HFF-Myc (cell line): ENCODE measurements around the gene HS3ST6.
"Not testable (repeated sequence)": the region's sequence is repeated elsewhere in the genome, so short reads cannot be mapped to it uniquely, and the experiment has no call there.

Source experiments
- DNase-seq: peaks from one replicate; pipeline ENCODE4 v3.0.0-alpha.2; 2011; ENCODE audit warnings: low read depth; ENCODE audit errors: extremely low read depth
- H3K4me3 ChIP-seq: replicated peaks from 2 replicates; pipeline ENCODE4 v1.5.1; 2011; ENCODE audit warnings: low read depth, mild to moderate bottlenecking, control low read depth, low read length
- TF ChIP-seq, protein P1 (sequence below): IDR thresholded peaks from 2 replicates; pipeline ENCODE4 v1.5.1; 2012; ENCODE audit warnings: mild to moderate bottlenecking, low read depth, low read length, control low read depth; ENCODE audit errors: missing control alignments

The HS3ST6 gene

DNA sequence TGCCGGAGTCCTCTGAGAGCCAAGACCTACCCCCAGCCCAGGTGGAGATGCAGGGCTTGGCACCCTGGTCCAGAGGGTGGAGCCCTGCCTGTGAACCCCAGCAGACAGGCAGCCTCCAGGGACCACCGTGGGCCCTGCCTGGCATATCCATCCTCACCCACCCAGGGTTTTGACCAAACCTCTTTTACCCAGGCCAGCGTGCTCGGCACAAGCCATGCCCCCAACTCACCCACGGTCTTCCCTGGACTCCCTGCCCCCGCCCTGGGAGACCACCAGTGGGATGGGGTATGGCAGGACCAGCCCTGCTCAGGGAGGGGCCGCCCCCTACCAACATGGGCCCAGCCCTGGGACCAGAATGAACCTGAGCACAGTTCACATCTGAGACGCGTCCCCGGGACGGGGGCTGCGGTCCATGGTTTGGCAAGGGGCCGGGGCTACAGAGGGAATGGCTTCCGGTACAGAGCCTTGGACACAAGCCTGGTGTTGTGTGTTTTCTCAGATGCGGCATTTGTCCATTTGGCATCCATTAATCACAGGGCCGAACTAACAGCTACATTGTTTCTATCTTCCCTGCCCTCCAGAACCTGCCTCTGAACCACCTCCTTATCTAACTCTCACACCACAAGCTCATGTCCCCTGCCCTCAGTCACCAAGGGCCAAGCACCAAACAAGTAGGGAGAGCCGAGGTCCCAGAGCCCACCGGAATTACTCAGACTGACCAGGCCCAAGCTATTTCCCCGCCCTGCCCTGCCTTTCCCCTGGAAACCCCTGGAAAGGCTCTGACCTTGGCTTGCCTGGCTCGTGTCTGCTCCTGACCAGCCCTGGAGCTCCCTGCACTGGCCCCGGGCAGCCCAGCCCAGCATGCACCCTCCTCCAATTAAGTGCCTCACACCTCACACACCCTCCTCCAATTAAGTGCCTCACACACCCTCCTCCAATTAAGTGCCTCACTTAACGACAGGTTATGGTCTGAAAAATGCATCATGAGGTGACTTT lies 14.1 kb downstream of the HS3ST6 start:
- no peak for DNase-seq
- TF ChIP-seq, protein P1, sequence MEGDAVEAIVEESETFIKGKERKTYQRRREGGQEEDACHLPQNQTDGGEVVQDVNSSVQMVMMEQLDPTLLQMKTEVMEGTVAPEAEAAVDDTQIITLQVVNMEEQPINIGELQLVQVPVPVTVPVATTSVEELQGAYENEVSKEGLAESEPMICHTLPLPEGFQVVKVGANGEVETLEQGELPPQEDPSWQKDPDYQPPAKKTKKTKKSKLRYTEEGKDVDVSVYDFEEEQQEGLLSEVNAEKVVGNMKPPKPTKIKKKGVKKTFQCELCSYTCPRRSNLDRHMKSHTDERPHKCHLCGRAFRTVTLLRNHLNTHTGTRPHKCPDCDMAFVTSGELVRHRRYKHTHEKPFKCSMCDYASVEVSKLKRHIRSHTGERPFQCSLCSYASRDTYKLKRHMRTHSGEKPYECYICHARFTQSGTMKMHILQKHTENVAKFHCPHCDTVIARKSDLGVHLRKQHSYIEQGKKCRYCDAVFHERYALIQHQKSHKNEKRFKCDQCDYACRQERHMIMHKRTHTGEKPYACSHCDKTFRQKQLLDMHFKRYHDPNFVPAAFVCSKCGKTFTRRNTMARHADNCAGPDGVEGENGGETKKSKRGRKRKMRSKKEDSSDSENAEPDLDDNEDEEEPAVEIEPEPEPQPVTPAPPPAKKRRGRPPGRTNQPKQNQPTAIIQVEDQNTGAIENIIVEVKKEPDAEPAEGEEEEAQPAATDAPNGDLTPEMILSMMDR, result no peak
- H3K4me3 ChIP-seq, result no peak overlapping the region

DNA sequence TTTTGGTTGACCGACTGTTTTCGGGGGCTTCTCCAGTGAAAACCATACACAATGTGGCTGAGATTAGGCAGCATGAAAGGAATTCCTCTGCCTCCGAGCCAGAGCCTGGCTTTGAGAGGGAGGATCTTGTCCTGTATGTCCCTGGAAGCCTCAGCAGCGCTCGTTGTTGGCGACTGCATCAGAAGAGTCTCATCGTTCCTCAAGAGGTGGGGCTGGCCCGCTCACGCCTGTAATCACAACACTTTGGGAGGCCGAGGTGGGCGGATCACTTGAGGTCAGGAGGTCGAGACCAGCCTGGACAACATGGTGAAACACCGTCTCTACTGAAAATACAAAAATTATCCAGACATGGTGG lies 15.0 kb downstream of the HS3ST6 start:
- no peak overlapping the region for H3K4me3 ChIP-seq
- DNase-seq, result no peak
- TF ChIP-seq, protein P1, result no peak

DNA sequence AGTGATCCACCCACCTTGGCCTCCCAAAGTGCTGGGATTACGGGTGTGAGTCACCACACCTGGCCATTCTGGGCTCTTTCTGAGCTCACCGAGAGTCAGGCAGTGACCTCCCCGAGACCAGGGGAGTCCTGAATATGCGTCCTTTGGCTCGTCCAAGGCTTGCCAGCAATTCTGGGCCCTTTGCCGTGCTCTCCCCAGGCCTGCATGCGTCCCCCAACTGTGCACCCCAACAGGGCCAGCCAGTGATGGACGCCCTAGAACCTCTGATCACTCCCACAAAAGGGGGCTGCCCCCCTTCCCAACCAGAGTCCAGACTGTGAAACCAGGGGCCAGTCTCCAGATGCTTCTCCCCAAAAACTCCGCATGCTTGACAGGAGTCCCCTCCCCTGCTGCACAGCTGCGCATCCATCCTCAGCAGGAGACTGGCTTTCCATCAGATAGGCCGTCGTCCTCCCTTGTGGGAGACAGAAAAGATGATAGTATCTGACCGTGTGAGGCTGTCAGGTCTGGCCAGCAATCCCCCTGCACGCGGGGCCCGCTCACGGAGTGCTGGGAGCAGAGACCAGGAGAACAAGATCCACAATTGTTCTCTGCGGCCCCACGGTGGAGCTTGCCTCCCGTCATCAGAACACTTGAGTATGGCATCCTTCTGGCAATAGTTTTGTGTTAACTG lies 15.5 kb downstream of the HS3ST6 start:
- TF ChIP-seq, protein P1, result no peak
- DNase-seq, result no peak
- no peak overlapping the region for H3K4me3 ChIP-seq

DNA sequence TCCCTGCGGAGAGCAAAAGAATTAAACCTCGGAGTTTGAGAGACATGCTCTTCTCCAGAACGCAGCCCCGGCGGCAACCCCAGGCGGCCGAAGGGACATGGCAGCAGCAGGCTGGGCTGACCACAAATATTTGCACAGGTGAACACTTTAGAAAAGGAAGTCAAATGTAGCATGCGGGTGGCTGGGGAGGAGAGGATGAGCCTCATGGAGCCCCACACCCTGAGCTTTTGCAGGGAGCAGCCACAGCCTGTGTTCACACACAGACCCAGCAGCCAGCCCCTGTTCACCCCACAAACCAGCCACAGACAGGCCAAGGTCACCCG lies 17.8 kb downstream of the HS3ST6 start:
- DNase-seq, result no peak
- TF ChIP-seq, protein P1, result no peak
- no peak overlapping the region for H3K4me3 ChIP-seq

DNA sequence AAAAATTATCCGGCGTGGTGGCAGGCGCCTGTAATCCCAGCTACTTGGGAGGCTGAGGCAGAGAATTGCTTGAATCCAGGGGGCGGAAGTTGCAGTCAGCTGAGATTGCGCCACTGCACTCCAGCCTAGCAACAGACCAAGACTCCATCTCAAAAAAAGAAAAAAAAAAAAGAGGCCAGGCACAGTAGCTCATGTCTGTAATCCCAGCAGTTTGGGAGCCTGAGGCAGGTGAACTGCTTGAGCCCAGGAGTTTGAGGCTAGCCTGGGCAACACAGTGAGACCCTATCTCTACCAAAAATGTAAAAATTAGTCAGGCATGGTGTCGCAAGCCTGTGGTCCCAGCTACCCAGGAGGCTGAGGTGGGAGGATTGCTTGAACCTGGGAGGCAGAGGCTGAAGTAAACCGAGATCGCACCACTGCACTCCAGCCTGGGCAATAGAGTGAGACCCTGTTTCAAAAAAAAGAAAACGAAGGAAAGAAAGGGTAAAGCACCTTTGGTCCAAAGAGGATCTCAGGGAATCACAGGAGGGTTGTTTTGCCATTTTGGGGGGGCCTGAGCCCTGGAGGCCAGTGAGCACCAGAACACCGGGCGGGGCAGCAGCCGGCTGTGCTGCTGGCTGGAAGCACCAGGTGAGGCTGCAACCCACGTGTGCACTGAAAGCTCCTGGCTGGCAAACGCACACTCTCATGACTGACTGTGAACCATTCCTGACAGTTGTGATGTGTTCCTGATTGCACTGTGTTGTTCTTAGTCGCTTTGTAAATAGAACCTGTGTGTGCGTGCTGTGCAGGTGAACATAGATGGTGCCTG lies 18.4 kb downstream of the HS3ST6 start:
- TF ChIP-seq, protein P1, result no peak
- H3K4me3 ChIP-seq, result no peak overlapping the region
- DNase-seq, result no peak

DNA sequence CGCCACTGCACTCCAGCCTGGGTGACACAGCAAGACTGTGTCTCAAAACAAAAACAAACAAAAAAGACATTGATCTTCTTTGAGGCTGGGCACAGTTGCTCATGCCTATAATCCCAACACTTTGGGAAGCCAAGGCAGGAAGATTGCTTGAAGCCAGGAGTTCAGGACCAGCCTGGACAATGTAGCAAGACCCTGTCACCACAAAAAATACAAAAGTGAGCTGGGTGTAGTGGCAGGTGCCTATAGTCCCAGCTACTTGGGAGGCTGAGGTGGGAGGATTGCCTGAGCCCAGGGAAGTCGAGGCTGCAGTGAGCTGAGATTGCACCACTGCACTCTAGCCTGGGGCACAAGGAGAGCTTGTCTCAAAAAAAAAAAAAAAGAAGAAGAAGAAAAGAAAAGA lies 20.5 kb downstream of the HS3ST6 start:
- not testable (repeated sequence) for H3K4me3 ChIP-seq, DNase-seq

DNA sequence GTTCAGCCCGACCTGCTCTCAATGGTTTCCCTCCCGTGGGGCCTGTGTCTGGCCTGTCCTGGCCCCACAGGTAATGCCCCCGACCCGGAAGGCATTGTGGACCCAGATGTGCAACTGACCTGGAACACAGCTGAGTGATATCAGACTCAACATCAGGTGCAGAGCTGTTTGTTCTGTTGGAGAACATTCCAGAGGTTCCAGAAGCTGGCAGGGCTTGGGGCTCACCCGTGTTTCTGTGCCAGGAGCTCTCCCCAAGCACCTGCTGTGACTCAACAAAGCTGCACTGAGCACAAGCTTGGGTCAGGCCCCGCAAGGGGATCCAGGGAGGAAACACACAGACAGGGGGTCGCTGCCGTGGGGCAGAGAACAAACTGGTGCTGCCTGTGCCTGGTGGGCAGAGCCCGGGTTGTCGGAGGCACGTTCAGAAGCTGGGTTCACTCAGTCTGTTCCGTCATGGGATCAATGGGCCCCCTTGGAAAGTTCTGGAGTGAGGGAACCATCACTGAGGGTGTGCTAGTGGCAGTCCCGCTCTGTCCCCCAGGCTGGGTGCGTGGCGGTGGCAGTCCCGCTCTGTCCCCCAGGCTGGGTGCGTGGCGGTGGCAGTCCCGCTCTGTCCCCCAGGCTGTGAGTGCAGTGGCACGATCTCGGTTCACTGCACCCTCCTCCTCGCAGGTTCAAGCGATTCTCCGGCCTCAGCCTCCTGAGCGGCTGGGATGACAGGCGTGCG lies 22.1 kb downstream of the HS3ST6 start:
- H3K4me3 ChIP-seq, result no peak overlapping the region
- TF ChIP-seq, protein P1, result no peak
- no peak for DNase-seq
